Right renal cortex interstitium (tissue), 3 donors: Measurements from ENCODE around the gene SEPTIN8. TPM values are rescaled to one million over a fixed set of nuclear protein-coding genes. Genes with fewer than 3 reads are reported as not detected.
A peak's percentile ranks its signal among the peaks of the same experiment; 100 is the strongest.

Source experiments
- DNase-seq, 3 donors: peaks; one replicate each; pipeline ENCODE4 v3.0.0-alpha.2; 2013; ENCODE audit warnings: low read depth in 3 of 3, low spot score in 2 of 3
- polyA plus RNA-seq, 3 donors: library from polyadenylated mRNA; unstranded; fragments of 120-200 nt; gene quantifications; one replicate each; pipeline ENCODE4 v1.2.1, GENCODE V29; 2013; ENCODE audit not compliant: insufficient read length in 3 of 3

The SEPTIN8 gene
- polyA plus RNA-seq, 3 donors = 71.8 to 78.7 (median 78.5) TPM

DNA sequence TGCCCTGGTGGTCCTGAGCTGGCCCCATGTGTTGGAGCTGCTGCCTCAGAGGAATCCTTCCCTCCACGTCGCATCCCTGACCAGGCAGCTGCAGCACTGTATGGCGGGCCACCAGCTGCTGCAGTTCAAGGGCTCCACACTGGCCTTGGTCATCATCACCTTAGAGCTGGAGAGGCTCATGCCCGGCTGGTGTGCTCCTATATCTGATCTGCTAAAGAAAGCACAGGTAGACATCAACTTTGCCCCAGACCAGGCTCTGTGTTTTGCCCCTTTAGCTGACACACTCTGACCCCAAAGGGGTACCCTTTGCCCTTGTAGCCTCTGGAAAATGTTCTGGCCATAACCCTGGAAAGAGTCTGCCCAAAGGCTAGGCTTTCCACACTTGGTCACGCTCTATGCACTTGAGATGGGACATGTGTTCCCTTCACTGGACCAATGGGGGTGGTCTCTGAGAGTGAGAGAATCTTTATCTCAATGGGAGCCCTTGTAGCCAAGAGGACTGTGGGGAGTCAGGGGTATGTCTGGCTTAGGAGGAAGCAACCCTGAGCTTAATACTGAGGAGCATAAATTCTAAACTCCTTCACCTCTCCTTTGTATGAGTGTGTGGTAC, 25.0 kb downstream of the SEPTIN8 start:
- no peak for DNase-seq

DNA sequence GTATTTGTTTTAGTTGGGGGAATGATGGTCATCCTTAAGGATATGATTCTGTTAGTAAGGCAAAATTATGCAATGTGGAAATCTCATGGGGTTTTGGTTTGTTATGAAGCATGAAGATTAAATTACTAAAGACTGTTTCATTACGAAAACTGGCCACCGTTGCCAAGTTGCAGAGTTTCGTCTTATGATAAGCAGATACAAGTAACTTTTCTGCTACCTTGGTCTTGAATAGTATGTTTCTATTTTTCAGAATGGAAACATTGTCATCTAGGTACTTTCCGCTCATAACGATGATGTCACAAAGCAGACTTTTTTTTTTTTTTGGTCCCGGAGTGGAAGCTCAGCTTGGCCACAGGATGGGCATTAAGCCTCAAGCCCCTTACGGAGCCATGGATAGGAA, 25.6 kb downstream of the SEPTIN8 start:
- DNase-seq = no peak

DNA sequence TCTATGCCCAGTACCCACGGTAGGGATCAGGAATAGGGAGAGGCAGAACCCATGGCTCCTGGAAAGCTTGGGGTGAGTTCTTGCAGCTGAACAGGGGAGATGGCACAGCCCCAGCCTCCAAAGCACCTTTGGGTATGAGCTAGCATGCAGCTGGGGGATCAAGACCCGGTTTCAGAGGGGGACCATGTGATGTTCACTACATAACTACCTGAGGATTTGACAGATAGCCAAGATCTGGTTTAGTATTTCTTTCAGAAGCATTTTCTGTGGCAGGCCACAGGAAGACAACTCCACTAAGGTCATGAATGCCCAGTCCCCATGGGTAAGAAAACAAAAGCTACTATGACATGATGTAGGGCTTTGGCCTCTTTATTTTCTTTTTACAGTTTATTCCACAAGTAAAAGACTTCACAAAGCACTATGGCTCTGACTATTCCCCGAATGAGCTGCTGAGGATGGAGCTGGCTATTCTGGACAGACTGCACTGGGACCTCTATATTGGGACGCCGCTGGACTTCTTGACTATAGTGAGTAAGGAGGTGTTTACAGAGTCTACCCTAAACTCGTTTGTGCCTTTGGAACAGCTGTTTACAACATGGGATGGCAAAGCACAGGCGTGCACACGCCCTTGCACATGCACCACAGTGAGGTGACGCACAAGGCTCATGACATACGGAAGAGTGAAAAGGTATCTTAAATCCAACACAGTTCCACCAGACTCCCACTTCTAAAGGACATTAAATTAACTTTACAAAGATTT, 26.4 kb downstream of the SEPTIN8 start:
- DNase-seq = no peak

DNA sequence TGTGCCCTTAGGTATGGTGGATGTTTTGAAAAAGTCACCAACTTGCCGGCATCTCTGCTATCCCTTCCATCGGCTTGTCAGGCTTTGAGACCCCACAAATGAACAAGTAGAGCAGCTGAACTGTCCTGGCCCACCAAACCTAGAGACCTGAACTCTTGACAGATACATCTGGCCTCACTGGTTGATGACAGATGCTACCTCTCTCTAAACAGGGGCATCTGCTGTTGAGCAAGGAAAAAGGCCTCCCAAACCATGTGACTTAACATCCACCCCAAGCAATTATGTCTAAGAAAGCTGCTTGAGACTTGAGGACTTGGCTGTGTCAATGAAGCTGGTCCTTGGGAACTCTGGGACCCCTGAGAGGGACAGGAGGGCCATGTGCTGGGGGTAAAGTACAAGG, 27.5 kb downstream of the SEPTIN8 start:
- DNase-seq = no peak

DNA sequence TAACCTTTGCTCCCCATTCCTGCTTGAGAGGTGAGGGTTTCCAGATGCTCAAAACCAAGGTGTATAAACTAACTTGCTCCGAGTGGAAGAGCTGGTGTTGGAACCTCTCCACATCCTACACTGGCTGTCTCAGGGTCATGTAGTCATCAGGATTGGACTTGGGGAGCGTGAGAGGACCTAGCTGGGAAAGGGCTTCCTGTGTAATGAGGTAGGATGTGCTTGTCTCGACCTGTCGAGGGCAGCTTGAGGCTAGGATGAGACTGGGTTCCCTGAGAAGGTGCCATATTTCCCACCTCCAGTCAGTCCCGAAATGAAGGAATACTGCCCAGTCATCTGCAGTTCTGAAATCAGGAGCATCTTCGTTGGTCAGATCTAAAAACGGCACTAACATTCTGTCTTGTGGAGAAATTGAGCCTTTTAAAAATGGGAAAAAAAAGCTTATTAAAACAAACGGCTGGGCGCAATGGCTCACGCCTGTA, 28.5 kb downstream of the SEPTIN8 start:
- DNase-seq = no peak

DNA sequence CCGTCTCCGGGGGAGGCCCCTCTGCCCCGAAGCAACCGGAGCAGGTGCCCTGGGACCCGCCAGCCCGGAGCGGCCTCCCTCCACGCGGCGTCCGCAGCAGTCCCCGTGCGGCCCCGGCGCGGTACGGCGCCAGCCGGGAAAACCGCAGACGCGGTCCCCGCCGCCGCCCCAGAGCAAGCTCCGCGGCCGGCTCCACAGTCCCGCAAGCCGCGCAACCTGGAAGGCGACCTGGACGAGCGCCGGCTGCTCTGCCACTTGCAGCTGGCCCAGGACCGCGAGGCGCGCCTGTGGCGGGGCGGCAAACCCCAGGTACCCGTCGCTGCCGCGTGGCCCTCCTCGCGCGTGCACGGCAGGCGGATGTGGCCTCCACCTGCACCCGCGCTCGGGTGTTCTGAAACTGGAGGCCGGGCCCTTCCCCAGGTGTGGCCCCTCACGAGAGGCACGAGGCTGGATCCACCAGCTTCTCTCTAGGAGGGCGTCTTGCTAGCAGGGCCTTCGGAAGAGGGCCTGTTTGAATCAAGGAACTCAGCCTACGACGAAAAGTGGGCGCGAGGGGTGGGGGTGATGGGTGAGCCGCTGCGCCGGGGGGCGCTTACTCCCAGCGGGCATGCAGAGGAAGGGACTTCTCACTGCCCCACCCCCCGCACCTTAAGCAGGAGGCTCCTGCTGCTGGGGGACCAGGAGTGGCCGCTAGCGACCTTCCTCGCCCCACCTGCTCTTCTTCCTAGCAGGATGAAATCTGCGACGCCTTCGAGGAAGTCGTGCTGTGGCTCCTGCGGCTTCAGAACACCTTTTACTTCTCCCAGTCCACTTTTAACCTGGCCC, 29.2 kb downstream of the SEPTIN8 start:
- DNase-seq = no peak

DNA sequence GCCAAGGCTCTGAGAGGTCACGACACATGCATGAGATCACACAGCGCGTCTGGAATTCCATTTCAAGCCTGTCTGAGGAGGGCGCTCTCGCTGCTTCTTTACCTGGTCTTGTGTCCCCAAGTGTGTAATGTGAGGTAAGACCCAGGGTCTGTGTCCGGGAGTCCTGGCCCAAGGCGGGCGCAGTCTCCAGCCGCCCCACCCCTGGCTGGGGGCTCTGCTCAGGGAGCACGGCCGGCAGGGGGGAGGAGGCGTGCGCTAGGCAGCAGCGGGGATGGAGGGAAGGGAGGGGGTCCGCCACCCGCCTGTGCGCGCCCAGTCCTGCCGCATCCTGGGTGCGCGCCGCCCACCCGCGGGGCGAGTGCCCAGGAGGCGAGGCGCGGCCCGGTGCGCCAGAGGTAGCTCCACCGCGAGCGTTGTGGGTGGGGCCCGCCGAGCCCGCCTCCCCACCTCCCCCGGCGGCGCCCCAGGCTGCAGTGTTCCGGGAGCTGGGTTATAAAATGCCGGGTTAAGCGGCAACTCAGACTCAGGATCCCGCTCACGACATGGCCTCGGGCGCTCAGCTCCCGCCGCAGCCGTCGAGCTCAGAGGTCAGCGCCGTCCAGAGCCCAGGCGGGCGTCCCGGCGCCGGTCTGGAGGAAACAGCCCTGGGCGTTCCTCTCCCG, 30.0 kb downstream of the SEPTIN8 start, which contains the start of gene CCNI2:
CCNI2 (plus strand) TSS at position 473 of the 662 bp plus-strand sequence; CDS start at position 543, 70 bp downstream.
- DNase-seq = no peak

DNA sequence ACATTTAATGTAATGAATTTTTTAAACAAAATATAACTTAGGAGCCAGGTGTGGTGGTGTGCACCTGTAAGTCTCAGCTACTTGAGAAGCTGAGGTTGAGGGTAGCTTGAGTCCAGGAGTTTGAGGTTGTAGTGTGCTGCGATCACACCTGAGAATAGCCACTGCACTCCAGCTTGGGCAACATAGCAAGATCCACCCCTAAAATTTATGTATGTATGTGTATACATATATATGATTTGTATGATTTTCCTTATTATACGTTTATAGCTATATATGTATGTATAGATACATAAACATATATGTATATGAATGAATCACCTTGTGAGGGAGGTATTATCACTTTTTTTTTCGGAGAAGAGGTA, 30.5 kb downstream of the SEPTIN8 start:
- DNase-seq = no peak

DNA sequence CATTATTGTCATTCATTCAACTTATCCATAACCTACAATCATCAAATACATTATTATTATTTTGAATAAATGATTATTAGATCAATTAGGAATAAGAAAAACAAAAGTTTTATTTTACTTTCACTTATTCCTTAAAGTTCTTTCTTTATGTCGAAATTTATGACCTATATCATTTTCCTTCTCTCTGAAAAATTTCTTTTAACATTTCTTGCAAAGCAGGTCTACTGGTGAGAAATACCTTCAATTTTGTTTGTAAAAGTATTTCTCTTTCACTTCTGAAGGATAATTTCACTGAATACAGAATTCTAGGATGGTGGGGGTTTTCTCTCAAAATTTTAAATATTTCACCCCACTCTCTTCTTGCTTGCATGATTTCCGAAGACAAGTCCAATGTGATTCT, 32.4 kb downstream of the SEPTIN8 start:
- no peak for DNase-seq

DNA sequence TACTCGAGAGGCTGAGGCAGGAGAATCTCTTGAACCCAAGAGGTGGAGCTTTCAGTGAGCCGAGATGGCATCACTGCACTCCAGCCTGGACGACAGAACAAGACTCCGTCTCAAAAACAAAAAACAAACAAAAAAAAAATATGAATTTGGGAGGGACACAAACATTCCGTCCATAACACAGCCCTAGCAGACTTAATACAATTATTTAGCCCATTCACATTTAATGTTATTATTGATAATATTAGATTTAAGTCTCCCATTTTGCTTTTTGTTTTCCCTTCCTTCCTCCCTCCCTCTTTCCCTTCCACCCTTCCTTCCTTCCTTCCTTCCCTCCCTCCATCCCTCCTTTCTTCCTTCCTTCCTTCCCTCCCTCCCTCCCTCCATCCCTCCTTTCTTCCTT, 34.4 kb downstream of the SEPTIN8 start:
- DNase-seq = no peak

DNA sequence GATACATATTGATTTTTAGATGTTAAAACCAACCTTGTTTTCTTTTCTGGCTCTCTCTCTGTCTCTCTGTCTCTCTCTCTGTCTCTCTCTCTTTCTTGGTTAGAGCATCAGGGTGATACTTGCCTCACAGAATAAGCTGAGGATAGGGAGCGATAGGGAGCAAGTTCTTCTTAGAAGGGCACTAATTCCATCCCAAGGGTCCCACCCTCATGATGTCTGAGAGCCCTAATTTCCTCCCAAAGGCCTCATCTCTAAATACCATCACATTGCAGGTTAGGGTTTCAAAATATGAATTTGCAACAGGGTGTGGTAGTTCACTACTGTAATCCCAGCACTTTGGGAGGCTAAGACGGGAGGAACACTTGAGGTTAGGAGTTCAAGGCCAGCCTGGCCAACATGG, 34.9 kb downstream of the SEPTIN8 start:
- no peak for DNase-seq

DNA sequence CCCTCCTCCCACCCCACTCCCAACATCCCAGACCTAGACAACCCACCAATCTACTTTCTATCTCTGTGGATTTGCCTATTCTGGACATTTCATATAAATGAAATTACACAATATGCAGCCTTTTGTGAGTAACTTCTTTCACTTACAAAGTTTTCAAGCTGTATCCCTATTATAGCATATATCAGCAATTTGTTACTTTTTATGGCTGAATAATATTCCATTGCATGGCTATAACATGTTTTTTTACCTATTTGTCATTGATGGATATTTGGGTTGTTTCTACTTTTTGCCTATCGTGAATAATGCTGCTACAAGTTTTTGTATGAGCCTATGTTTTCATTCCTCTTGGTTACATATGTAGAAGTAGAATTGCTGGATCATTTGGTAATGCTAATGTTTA, 37.8 kb downstream of the SEPTIN8 start:
- no peak for DNase-seq

DNA sequence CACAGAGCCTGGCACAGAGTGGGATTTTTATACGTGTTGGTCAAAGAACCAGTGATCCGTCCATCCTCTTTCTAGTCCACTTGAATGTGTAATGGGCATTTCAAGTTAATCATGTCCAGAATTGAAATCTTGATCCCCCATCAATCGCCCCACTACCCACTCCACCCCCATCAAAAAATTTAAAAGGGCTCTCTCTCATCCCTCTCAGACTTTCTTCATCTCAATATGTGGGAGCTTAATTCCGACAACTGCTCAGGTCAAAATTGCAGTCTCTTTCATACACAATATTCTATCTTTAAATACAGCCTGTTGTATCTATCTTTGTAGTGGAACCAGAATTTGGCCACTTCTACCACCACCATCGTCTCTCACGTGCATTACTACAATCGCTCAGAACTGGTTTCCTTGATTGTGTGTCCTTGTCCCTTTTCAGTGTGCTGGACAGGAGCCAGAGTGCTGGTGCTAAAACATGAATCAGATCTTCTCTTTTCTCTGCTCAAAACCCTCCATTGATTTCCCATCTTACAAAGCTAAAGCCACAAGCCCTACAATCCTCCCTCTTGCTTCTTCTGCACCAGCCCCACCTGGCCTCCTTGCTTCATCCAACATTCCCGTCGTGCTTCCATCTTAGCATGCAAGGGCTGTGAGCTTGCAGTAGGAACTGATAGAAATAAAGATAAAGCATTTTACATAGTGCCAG, 38.9 kb downstream of the SEPTIN8 start:
- DNase-seq = no peak

DNA sequence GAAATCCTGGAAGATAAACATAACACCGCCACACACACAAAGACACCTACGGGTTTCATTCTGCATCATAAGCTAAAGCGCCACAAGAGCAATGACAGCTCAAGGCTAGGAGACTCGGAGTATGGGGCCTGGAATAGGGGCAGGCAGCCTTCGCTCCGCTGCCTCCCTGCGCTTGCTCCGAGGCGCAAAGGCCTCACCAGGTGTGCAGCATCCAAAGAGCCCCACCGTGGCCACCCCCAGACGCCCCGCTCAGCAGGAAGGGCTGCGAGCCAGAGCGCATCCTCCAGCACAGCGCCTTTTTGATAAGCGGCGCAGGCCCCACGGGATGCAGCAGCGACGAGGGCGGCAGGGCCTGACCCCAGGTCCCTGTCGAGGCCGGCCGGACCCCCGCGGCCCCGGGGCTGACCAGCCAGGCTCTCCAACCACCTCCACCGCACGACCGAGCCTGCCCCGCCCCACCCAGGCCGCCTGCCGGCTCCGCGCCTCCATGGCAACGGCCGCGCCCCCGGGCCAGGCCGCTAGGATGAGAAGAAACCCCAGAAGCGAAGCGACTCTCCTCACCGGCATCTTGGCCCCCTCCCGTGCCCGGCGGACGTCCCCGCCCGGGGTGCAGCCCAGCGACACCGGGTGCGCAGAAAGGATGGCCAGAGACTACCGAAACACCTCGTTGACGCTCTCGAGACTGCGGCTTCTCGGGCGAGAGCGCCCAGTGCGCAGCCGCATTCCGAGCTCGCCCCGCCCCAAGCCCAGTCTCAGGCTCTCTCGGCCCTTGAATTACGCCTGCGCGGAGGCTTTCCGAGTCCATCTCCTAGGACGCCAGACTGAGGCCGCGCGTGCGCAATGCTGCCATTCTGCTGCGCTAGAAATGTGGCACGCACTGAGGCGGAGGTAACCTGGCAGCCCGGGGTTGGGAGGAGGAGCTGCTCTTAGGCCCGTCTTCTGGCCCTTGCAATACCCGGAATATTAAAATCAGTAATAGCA, 39.9 kb downstream of the SEPTIN8 start, which contains the start of gene KIF3A:
KIF3A (minus strand) TSS at position 694 of the 981 bp plus-strand sequence; CDS start at position 567, 127 bp downstream.
- DNase-seq = peak; percentile 73 to 82 (median 74)

DNA sequence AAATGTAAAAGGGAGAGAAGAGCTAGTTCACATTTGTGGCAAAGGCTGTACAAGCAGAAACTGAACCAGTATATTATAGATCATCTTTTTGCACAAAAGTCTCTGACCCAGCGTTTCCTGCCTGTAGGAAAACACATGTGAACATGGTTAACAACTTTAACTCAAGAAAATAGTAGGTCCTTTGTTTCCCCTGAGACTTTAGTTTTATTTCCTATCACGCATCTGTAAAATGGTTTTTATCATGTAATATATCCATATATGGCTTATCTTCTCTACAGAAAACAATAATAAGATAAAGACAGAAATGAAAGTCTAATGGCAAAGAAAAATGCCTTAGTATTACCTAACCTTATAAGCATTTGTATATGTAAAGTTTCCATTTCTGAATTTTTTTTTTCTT, 42.4 kb downstream of the SEPTIN8 start:
- no peak for DNase-seq

DNA sequence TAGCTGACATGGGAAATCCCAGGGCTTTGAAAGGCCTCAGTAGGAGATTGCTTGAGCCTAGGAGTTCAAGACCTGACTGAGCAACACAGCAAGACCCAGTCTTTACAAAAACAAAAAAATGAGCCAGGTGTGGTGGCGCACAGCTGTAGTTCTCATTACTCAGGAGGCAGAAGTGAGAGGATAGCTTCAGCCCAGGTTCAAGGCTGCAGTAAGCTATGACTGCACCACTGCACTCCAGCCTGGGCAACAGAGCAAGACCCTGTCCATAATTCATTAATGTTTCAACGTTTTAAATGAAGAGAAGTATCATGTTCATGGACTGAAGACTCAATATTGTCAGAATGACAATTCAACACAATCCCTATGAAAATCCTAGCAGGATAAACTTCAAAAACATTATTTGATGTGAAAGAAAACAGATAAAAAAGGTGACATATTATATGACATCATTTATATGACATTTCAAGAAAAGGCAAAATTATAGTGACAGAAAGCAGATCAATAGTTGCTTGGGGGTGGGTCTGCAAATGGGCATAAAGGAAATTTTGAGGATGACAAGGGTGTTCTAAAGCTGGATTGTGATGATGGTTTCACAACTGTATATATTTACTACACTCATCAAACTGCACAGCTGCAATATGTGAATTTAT, 43.4 kb downstream of the SEPTIN8 start:
- DNase-seq = no peak

DNA sequence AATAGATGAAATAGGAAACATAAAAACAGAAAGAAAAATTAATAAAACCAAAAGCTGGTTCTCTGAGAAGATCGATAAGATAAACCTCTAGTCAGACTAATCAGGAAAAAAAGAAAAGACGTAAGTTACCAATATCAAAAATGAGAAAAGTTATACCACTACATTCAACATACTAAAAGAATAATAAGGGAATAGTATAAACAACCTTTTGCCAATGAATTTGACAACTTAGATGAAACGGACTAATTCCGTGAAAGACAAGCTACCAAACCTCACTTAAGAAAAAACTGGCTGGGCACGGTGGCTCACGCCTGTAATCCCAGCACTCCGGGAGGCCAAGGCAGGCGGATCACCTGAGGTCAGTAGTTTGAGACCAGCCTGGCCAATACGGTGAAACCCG, 47.1 kb downstream of the SEPTIN8 start:
- DNase-seq = no peak

DNA sequence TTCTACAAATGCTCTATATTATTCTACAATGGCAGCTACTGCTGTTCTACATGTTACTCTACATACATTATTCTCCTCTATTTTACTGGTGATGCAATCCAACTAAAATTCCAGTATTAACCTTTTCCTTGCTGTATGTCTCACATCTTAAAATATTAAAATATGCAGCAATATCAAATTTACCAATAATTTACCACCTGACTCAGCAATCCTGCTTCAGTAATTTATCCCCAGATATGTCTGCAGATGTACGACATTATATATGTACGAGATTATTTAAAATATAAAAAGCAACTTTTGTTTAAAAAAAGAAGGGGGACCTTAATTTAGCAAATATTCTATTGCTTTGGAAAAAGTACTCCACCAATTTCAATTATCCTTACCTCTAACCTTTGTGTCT, 51.3 kb downstream of the SEPTIN8 start:
- DNase-seq = no peak
